Muscle of leg (tissue), 9 donors: ENCODE results near the gene PLAAT5. TPM values are rescaled to one million over a fixed set of nuclear protein-coding genes. Genes with fewer than 3 reads are reported as not detected.

ENCODE experiments used
- polyA plus RNA-seq, 8 donors: library from polyadenylated mRNA; unstranded; fragments of 120-200 nt; gene quantifications; one replicate each; pipeline versions ENCODE4 v1.2.1 to v1.2.3, GENCODE V29; 2013; ENCODE audit warnings: inconsistent platforms in 1 of 8, low replicate concordance in 1 of 8; ENCODE audit not compliant: insufficient read length in 8 of 8, insufficient read depth in 1 of 8
- total RNA-seq: library from RNA; stranded (reverse); fragments of 120-200 nt; gene quantifications from one replicate; pipeline ENCODE4 v1.2.4, GENCODE V29; 2013

PLAAT5 gene
- total and polyA plus RNA-seq, 9 donors = 2.1 to 6.2 (median 3.4) TPM

Other genes with a start within 250 kb of the PLAAT5 start
- gene SLC22A25, start 247.6 kb downstream of the PLAAT5 start, total RNA-seq = 0.04 TPM
- gene SLC22A25, start 247.6 kb downstream of the PLAAT5 start, polyA plus RNA-seq = under 1 TPM in 2 of 8 donors, not detected in 6; 0.09 to 0.17 TPM
- not detected for gene SLC22A9, start 121.4 kb downstream of the PLAAT5 start, total RNA-seq
- under 1 TPM in 3 of 8 donors, not detected in 5; 0.09 to 0.30 (median 0.27) TPM for gene SLC22A9, start 121.4 kb downstream of the PLAAT5 start, polyA plus RNA-seq
- 0.18 TPM for gene LGALS12, start 14.9 kb upstream of the PLAAT5 start, total RNA-seq
- gene LGALS12, start 14.9 kb upstream of the PLAAT5 start, polyA plus RNA-seq = under 1 TPM; 0.14 to 0.40 (median 0.28) TPM
- gene PLAAT4, start 45.6 kb upstream of the PLAAT5 start, total RNA-seq = 5.9 TPM
- 1 to 10 TPM; 2.0 to 4.4 (median 3.6) TPM for gene PLAAT4, start 45.6 kb upstream of the PLAAT5 start, polyA plus RNA-seq
- not detected for gene PLAAT2, start 72.2 kb upstream of the PLAAT5 start, total RNA-seq
- under 1 TPM in 2 of 8 donors, not detected in 6; 0.30 to 0.36 TPM for gene PLAAT2, start 72.2 kb upstream of the PLAAT5 start, polyA plus RNA-seq
- 20.5 TPM for gene PLAAT3, start 123.3 kb upstream of the PLAAT5 start, total RNA-seq
- 10 to 100 TPM; 31.7 to 45.5 (median 35.4) TPM for gene PLAAT3, start 123.3 kb upstream of the PLAAT5 start, polyA plus RNA-seq
- gene ATL3, start 180.2 kb upstream of the PLAAT5 start, total RNA-seq = 38.8 TPM
- gene ATL3, start 180.2 kb upstream of the PLAAT5 start, polyA plus RNA-seq = 10 to 100 TPM; 12.7 to 26.2 (median 15.6) TPM
- 25.5 TPM for gene RTN3, start 190.3 kb upstream of the PLAAT5 start, total RNA-seq
- gene RTN3, start 190.3 kb upstream of the PLAAT5 start, polyA plus RNA-seq = 10 to 100 TPM; 50.5 to 76.0 (median 54.5) TPM